ENCODE measurements around the gene PPP2R1B. TPM values are rescaled to one million over a fixed set of nuclear protein-coding genes. Genes with fewer than 3 reads are reported as not detected.
"Not testable (repeated sequence)": the region's sequence is repeated elsewhere in the genome, so short reads cannot be mapped to it uniquely, and the experiment has no call there.

The PPP2R1B gene
- total RNA-seq, 2 donors from 2014 or later = 15.4 to 41.4 TPM

GRCh38 chr11:111772535-111772934 is 6.3 kb upstream of the PPP2R1B start:
- no peak for DNase-seq (ENCODE audit: low spot score)
- TF ChIP-seq POLR2A (IDR thresholded peaks at IDR 0.05) (no peak), CTCF (IDR thresholded peaks at IDR 0.05) (no peak), POLR2AphosphoS5 (IDR thresholded peaks at IDR 0.05) (no peak)
- Histone ChIP-seq H3K27ac (no peak overlapping the region), H3K9me3 (no peaks in the 10 kb centered on the region), H3K27me3 (replicated peaks; ENCODE audit: insufficient read depth) (no peaks in the 10 kb centered on the region), H3K4me1 (replicated peaks) (no peaks in the 10 kb centered on the region), H3K36me3 (no peaks in the 10 kb centered on the region), H3K4me3 (no peak overlapping the region)
- 85% methylated on average over 2 of the region's 2 CpGs for WGBS
- intact Hi-C loops (cut with DNase I) = no loop called here

- H3K27me3 ChIP-seq (replicated peaks; ENCODE audit: insufficient read depth); H3K4me1 ChIP-seq (replicated peaks); H3K9me3 ChIP-seq; H3K4me3 ChIP-seq; H3K27ac ChIP-seq; intact Hi-C loops (cut with DNase I); DNase-seq (ENCODE audit: low spot score); H3K36me3 ChIP-seq: not testable (repeated sequence)
- 97% methylated on average over 5 of the region's 5 CpGs for WGBS
Measured at GRCh38 chr11:111771205-111771604, 5.0 kb upstream of the PPP2R1B start.

- H3K36me3 ChIP-seq = no peaks in the 10 kb centered on the region
- H3K9me3 ChIP-seq = no peaks in the 10 kb centered on the region
- DNase-seq (ENCODE audit: low spot score) = no peak
- no peak overlapping the region for H3K27ac ChIP-seq
- WGBS = 70% methylated on average over 4 of the region's 4 CpGs
- no peak for TF ChIP-seq POLR2A (IDR thresholded peaks at IDR 0.05)
- TF ChIP-seq POLR2AphosphoS5 (IDR thresholded peaks at IDR 0.05) = no peak
- no peak for TF ChIP-seq CTCF (IDR thresholded peaks at IDR 0.05)
- H3K27me3 ChIP-seq (replicated peaks; ENCODE audit: insufficient read depth) = no peaks in the 10 kb centered on the region
- H3K4me1 ChIP-seq (replicated peaks) = no peaks in the 10 kb centered on the region
- no peak overlapping the region for H3K4me3 ChIP-seq
- intact Hi-C loops (cut with DNase I) = no loop called here
Measured at GRCh38 chr11:111770581-111771134, 4.5 kb upstream of the PPP2R1B start.

GRCh38 chr11:111766834-111767142 is 599 bp upstream of the PPP2R1B start:
- peak overlapping the region; percentile 87 to 93 for H3K27ac ChIP-seq
- no peaks in the 10 kb centered on the region for H3K36me3 ChIP-seq
- no peaks in the 10 kb centered on the region for H3K27me3 ChIP-seq (replicated peaks; ENCODE audit: insufficient read depth)
- 3% methylated on average over 7 of the region's 7 CpGs for WGBS
- no peaks in the 10 kb centered on the region for H3K9me3 ChIP-seq
- H3K4me1 ChIP-seq (replicated peaks) = no peaks in the 10 kb centered on the region
- H3K4me3 ChIP-seq = peak overlapping the region; percentile 64 to 91
- TF ChIP-seq POLR2AphosphoS5 (IDR thresholded peaks at IDR 0.05) (no peak), CTCF (IDR thresholded peaks at IDR 0.05) (no peak), POLR2A (IDR thresholded peaks at IDR 0.05) (no peak)
- intact Hi-C loops (cut with DNase I) = loop anchor here (2.0 to 5.0 kb wide), 2 partner anchors 76 to 164 kb away; partner anchors contain the start of gene SIK2
- DNase-seq (ENCODE audit: low spot score) = no peak

GRCh38 chr11:111765320-111765983 is 737 bp downstream of the PPP2R1B start:
- DNase-seq (ENCODE audit: low spot score) = peak; percentile 14
- Histone ChIP-seq H3K4me3 (peak overlapping the region; percentile 64 to 91), H3K4me1 (replicated peaks) (no peaks in the 10 kb centered on the region), H3K27me3 (replicated peaks; ENCODE audit: insufficient read depth) (no peaks in the 10 kb centered on the region), H3K36me3 (no peaks in the 10 kb centered on the region), H3K9me3 (no peaks in the 10 kb centered on the region), H3K27ac (peak overlapping the region; percentile 87 to 93)
- TF ChIP-seq POLR2AphosphoS5 (IDR thresholded peaks at IDR 0.05) (no peak), POLR2A (IDR thresholded peaks at IDR 0.05) (no peak), CTCF (IDR thresholded peaks at IDR 0.05) (no peak)
- WGBS = 1% methylated on average over 28 of the region's 28 CpGs
- intact Hi-C loops (cut with DNase I) = loop anchor here (5.0 kb wide), 1 partner anchor 77 kb away; no protein-coding TSS in a partner anchor

Measured in prostate gland (tissue), 2 donors.